ENCODE data around the gene LRP1B.

LRP1B gene

GRCh38 chr2:142037744-142038143, 93.1 kb downstream of the LRP1B start:
- no peak overlapping the region for H3K27ac Mint-ChIP-seq
- H3K9me3 Mint-ChIP-seq = no peaks in the 10 kb centered on the region
- no peaks in the 10 kb centered on the region for H3K27me3 Mint-ChIP-seq (ENCODE audit: low read depth)
- no peaks in the 10 kb centered on the region for H3K4me1 Mint-ChIP-seq
- no peak overlapping the region for H3K4me3 Mint-ChIP-seq
- no peaks in the 10 kb centered on the region for H3K36me3 Mint-ChIP-seq (ENCODE audit: low read depth)
- no peak for TF ChIP-seq CTCF (IDR thresholded peaks at IDR 0.05; ENCODE audit: unreplicated experiment in 3 of 3)

- H3K27ac Mint-ChIP-seq = no peak overlapping the region
- H3K36me3 Mint-ChIP-seq (ENCODE audit: low read depth) = no peaks in the 10 kb centered on the region
- no peak overlapping the region for H3K4me3 Mint-ChIP-seq
- H3K4me1 Mint-ChIP-seq = no peaks in the 10 kb centered on the region
- no peak for TF ChIP-seq CTCF (IDR thresholded peaks at IDR 0.05; ENCODE audit: unreplicated experiment in 3 of 3)
- no peaks in the 10 kb centered on the region for H3K27me3 Mint-ChIP-seq (ENCODE audit: low read depth)
- H3K9me3 Mint-ChIP-seq = no peaks in the 10 kb centered on the region
Measured at GRCh38 chr2:142037066-142037465, 93.8 kb downstream of the LRP1B start.

GRCh38 chr2:142033393-142033792, 97.4 kb downstream of the LRP1B start:
- no peaks in the 10 kb centered on the region for H3K4me1 Mint-ChIP-seq
- H3K27ac Mint-ChIP-seq = no peak overlapping the region
- no peak for TF ChIP-seq CTCF (IDR thresholded peaks at IDR 0.05; ENCODE audit: unreplicated experiment in 3 of 3)
- no peaks in the 10 kb centered on the region for H3K36me3 Mint-ChIP-seq (ENCODE audit: low read depth)
- no peak overlapping the region for H3K4me3 Mint-ChIP-seq
- no peaks in the 10 kb centered on the region for H3K27me3 Mint-ChIP-seq (ENCODE audit: low read depth)
- H3K9me3 Mint-ChIP-seq = no peaks in the 10 kb centered on the region

GRCh38 chr2:142031656-142032055, 99.2 kb downstream of the LRP1B start:
- no peaks in the 10 kb centered on the region for H3K27me3 Mint-ChIP-seq (ENCODE audit: low read depth)
- no peak overlapping the region for H3K4me3 Mint-ChIP-seq
- no peaks in the 10 kb centered on the region for H3K4me1 Mint-ChIP-seq
- no peak overlapping the region for H3K27ac Mint-ChIP-seq
- no peak for TF ChIP-seq CTCF (IDR thresholded peaks at IDR 0.05; ENCODE audit: unreplicated experiment in 3 of 3)
- H3K9me3 Mint-ChIP-seq = no peaks in the 10 kb centered on the region
- H3K36me3 Mint-ChIP-seq (ENCODE audit: low read depth) = no peaks in the 10 kb centered on the region

GRCh38 chr2:142030735-142031134, 100.1 kb downstream of the LRP1B start:
- H3K36me3 Mint-ChIP-seq (ENCODE audit: low read depth) = no peaks in the 10 kb centered on the region
- no peak overlapping the region for H3K27ac Mint-ChIP-seq
- H3K27me3 Mint-ChIP-seq (ENCODE audit: low read depth) = no peaks in the 10 kb centered on the region

More at GRCh38 chr2:142030735-142031134, 100.1 kb downstream of the LRP1B start:
- TF ChIP-seq CTCF (IDR thresholded peaks at IDR 0.05; ENCODE audit: unreplicated experiment in 3 of 3) = no peak
- H3K4me1 Mint-ChIP-seq = no peaks in the 10 kb centered on the region
- H3K4me3 Mint-ChIP-seq = no peak overlapping the region
- no peaks in the 10 kb centered on the region for H3K9me3 Mint-ChIP-seq

Data from nephron (organoid).